Activated naive CD4-positive, alpha-beta T cell treated with anti-CD3 and anti-CD28 coated beads, Interleukin-2, amount 50 U/mL, for 16 hours (primary cell): ENCODE data around the gene SOAT1.
A peak's percentile ranks its signal among the peaks of the same experiment; 100 is the strongest.
"Not testable (repeated sequence)": the region's sequence is repeated elsewhere in the genome, so short reads cannot be mapped to it uniquely, and the experiment has no call there.

Source experiments
- DNase-seq: peaks from one replicate; pipeline ENCODE4 v3.0.0-alpha.2; 2020

Gene SOAT1

GRCh38 chr1:179365342-179366092 is 71.9 kb downstream of the SOAT1 start, which contains the start of gene AXDND1:
AXDND1 (plus strand) TSS chr1:179365971; CDS start chr1:179366510, 539 bp downstream.
- peak; percentile 88 for DNase-seq

- peak; percentile 24 for DNase-seq
These were observed 72.7 kb downstream of the SOAT1 start for GRCh38 chr1:179366093-179366800.

- no peak for DNase-seq
These were observed 76.2 kb downstream of the SOAT1 start for GRCh38 chr1:179369751-179370341.

GRCh38 chr1:179372160-179372559 is 78.6 kb downstream of the SOAT1 start:
- DNase-seq, result no peak

- no peak for DNase-seq
These were observed 82.6 kb downstream of the SOAT1 start for GRCh38 chr1:179376223-179376622.

- no peak for DNase-seq
These were observed 86.7 kb downstream of the SOAT1 start for GRCh38 chr1:179380299-179380698.

GRCh38 chr1:179384027-179384426 is 90.4 kb downstream of the SOAT1 start:
- DNase-seq, result no peak

GRCh38 chr1:179385510-179385909 is 91.9 kb downstream of the SOAT1 start:
- DNase-seq, result no peak

- DNase-seq, result no peak
These were observed 100.1 kb downstream of the SOAT1 start for GRCh38 chr1:179393721-179394120.

GRCh38 chr1:179399399-179399798 is 105.8 kb downstream of the SOAT1 start:
- not testable (repeated sequence) for DNase-seq
